HepG2 (cell line): ENCODE results near the gene CEBPB. TPM values are rescaled to one million over a fixed set of nuclear protein-coding genes. Genes with fewer than 3 reads are reported as not detected.
A peak's percentile ranks its signal among the peaks of the same experiment; 100 is the strongest.

Experiments
- BORCS8-MEF2B ChIP-seq: sonication (generic); formaldehyde crosslinking; IDR thresholded peaks from 2 replicates; pipeline ENCODE4 v1.8.0; 2022; ENCODE audit warnings: mild to moderate bottlenecking, missing genetic modification reagents
- CCDC6 ChIP-seq: sonication (generic); formaldehyde crosslinking; IDR thresholded peaks from 2 replicates; pipeline ENCODE4 v1.8.1; 2022; ENCODE audit warnings: mild to moderate bottlenecking, missing genetic modification reagents, moderate library complexity
- HES4 ChIP-seq: sonication (generic); formaldehyde crosslinking; IDR thresholded peaks from 2 replicates; pipeline ENCODE4 v1.9.0; 2021; ENCODE audit warnings: mild to moderate bottlenecking, missing genetic modification reagents, borderline replicate concordance
- JUND ChIP-seq: sonication (generic); formaldehyde crosslinking; IDR thresholded peaks from 2 replicates; pipeline ENCODE4 v1.8.0; 2022; ENCODE audit warnings: mild to moderate bottlenecking, missing genetic modification reagents
- KDM1A ChIP-seq: IDR thresholded peaks from 2 replicates; pipeline ENCODE4 v1.6.1; 2016; ENCODE audit warnings: missing compliant biosample characterization
- MZF1 ChIP-seq: sonication (generic); formaldehyde crosslinking; IDR thresholded peaks from 2 replicates; pipeline ENCODE4 v1.8.1; 2023; ENCODE audit warnings: mild to moderate bottlenecking, missing genetic modification reagents, borderline replicate concordance
- NCOR1 ChIP-seq: fragments of 200-600 bp; sonication (generic); IDR thresholded peaks from 2 replicates; pipeline ENCODE4 v1.7.0; 2017; ENCODE audit warnings: antibody characterized with exemption, low read length, borderline replicate concordance
- NFYB ChIP-seq: sonication (generic); formaldehyde crosslinking; IDR thresholded peaks from 2 replicates; pipeline ENCODE4 v1.4.0; 2020; ENCODE audit warnings: missing genetic modification reagents
- PHF5A ChIP-seq: IDR thresholded peaks from one replicate; pipeline ENCODE4 v1.6.1; 2018; ENCODE audit warnings: low read depth, missing genetic modification reagents; ENCODE audit not compliant: unreplicated experiment
- PLRG1 ChIP-seq: fragments of 450-650 bp; conservative IDR thresholded peaks from 2 replicates; pipeline ENCODE4 v1.6.1; 2016
- RXRA ChIP-seq: sonication (generic); formaldehyde crosslinking; IDR thresholded peaks from 2 replicates; pipeline ENCODE4 v1.5.1; 2020; ENCODE audit warnings: missing genetic modification reagents
- SRSF1 ChIP-seq: fragments of 200-400 bp; formaldehyde crosslinking; optimal IDR thresholded peaks from 2 replicates; pipeline ENCODE3; 2017; ENCODE audit warnings: mild to moderate bottlenecking, low read depth, low read length, moderate library complexity
- U2AF1 ChIP-seq: fragments of 200-400 bp; formaldehyde crosslinking; optimal IDR thresholded peaks from 2 replicates; pipeline ENCODE3; 2017; ENCODE audit warnings: mild to moderate bottlenecking, low read depth, low read length
- ZFP37 ChIP-seq: sonication (generic); formaldehyde crosslinking; IDR thresholded peaks from 2 replicates; pipeline ENCODE4 v1.4.0; 2020; ENCODE audit warnings: missing genetic modification reagents, borderline replicate concordance
- ZFX ChIP-seq: sonication (generic); formaldehyde crosslinking; IDR thresholded peaks from 2 replicates; pipeline ENCODE4 v1.4.0; 2020; ENCODE audit warnings: mild to moderate bottlenecking, low read depth, missing genetic modification reagents, moderate library complexity
- ZNF24 ChIP-seq: fragments of 450-650 bp; IDR thresholded peaks from 2 replicates; pipeline ENCODE4 v1.6.1; 2017; ENCODE audit warnings: antibody characterized with exemption, mild to moderate bottlenecking
- ZNF589 ChIP-seq: sonication (generic); formaldehyde crosslinking; conservative IDR thresholded peaks from 2 replicates; pipeline ENCODE4 v1.8.0; 2022; ENCODE audit warnings: mild to moderate bottlenecking, moderate library complexity, missing genetic modification reagents
- ZNF615 ChIP-seq: sonication (generic); formaldehyde crosslinking; IDR thresholded peaks from 2 replicates; pipeline ENCODE4 v1.5.0; 2020; ENCODE audit warnings: mild to moderate bottlenecking, missing genetic modification reagents, borderline replicate concordance
- ZNF780A ChIP-seq: sonication (generic); formaldehyde crosslinking; IDR thresholded peaks from 2 replicates; pipeline ENCODE4 v1.8.0; 2022; ENCODE audit warnings: mild to moderate bottlenecking, missing genetic modification reagents, moderate library complexity
- polyA plus RNA-seq, 8 experiments: library from polyadenylated mRNA; depleted of rRNA in 3 of 8; stranded (reverse) in 7 of 8; unstranded in 1 of 8; fragments of >200 nt; fragmentation: Illumina TruSeq in 4 of 8; extraction: Trizol in 4 of 8; gene quantifications; 2 replicates each; pipeline versions ENCODE4 v1.2.1 to v1.2.3, GENCODE V29; 2011 to 2016; ENCODE audit warnings: low read depth in 4 of 8, missing spikeins in 1 of 8, mixed read lengths in 1 of 8; ENCODE audit not compliant: insufficient read depth in 1 of 8
- total RNA-seq, 5 experiments: library from RNA; depleted of rRNA; stranded (reverse); fragments of >200 nt; fragmentation: Illumina TruSeq; extraction: Trizol; gene quantifications; 2 replicates each; pipeline ENCODE4 v1.2.3, GENCODE V29; 2016; ENCODE audit warnings: low read depth in 1 of 5
- TF ChIP-seq, protein P1 (sequence below): sonication (generic); formaldehyde crosslinking; IDR thresholded peaks from 2 replicates; pipeline ENCODE4 v1.4.0; 2020; ENCODE audit warnings: missing genetic modification reagents
- TF ChIP-seq, protein P2 (sequence below): sonication (generic); formaldehyde crosslinking; IDR thresholded peaks from 2 replicates; pipeline ENCODE4 v1.5.1; 2020; ENCODE audit warnings: mild to moderate bottlenecking, missing genetic modification reagents, moderate library complexity
- TF ChIP-seq, protein P3 (sequence below): sonication (generic); formaldehyde crosslinking; IDR thresholded peaks from 2 replicates; pipeline ENCODE4 v1.4.0; 2020; ENCODE audit warnings: missing genetic modification reagents, mild to moderate bottlenecking, borderline replicate concordance

CEBPB gene
- total and polyA plus RNA-seq, 2 of the 13 experiments (the other 11 are each of a cell fraction or from before 2014, with no cell fraction given): 18.5 to 28.2 TPM

DNA sequence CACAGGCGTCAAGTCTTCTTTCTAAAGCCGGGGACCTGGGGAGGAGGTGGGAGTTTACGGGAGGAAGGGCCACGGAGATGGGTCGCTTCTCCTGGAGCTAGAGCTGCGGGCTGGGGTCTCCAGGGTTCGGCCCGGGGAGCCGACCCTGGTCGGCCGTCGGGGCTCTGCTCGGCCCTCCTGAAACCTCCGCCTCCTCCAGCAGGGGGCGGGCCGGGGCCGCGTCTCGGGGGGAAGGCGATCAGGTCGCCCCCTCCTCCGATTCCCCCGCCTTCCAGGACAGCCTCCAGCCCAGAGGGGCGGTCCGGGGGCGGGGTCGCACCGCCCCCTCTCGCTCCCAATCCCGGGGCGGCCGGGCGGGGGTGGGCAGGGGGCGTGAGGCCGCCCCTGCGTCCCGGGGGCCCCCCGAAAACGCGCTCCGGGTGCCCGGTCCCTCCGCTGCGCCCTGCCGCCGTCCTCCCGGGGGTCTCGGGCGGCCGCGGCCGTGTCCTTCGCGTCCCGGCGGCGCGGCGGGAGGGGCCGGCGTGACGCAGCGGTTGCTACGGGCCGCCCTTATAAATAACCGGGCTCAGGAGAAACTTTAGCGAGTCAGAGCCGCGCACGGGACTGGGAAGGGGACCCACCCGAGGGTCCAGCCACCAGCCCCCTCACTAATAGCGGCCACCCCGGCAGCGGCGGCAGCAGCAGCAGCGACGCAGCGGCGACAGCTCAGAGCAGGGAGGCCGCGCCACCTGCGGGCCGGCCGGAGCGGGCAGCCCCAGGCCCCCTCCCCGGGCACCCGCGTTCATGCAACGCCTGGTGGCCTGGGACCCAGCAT lies at the start of gene CEBPB (continued):
- peak; percentile 89 for TF ChIP-seq ZNF589 (CRISPR knock-in tag)
- no peak; the same call in 1 of the 2 replicates for TF ChIP-seq ZNF780A (CRISPR knock-in tag)
- TF ChIP-seq HES4: peak; percentile 66; the same call in 1 of the 2 replicates
- TF ChIP-seq SRSF1: peak; percentile 99
- TF ChIP-seq NFYB (CRISPR knock-in tag): no peak
- TF ChIP-seq, protein P1, sequence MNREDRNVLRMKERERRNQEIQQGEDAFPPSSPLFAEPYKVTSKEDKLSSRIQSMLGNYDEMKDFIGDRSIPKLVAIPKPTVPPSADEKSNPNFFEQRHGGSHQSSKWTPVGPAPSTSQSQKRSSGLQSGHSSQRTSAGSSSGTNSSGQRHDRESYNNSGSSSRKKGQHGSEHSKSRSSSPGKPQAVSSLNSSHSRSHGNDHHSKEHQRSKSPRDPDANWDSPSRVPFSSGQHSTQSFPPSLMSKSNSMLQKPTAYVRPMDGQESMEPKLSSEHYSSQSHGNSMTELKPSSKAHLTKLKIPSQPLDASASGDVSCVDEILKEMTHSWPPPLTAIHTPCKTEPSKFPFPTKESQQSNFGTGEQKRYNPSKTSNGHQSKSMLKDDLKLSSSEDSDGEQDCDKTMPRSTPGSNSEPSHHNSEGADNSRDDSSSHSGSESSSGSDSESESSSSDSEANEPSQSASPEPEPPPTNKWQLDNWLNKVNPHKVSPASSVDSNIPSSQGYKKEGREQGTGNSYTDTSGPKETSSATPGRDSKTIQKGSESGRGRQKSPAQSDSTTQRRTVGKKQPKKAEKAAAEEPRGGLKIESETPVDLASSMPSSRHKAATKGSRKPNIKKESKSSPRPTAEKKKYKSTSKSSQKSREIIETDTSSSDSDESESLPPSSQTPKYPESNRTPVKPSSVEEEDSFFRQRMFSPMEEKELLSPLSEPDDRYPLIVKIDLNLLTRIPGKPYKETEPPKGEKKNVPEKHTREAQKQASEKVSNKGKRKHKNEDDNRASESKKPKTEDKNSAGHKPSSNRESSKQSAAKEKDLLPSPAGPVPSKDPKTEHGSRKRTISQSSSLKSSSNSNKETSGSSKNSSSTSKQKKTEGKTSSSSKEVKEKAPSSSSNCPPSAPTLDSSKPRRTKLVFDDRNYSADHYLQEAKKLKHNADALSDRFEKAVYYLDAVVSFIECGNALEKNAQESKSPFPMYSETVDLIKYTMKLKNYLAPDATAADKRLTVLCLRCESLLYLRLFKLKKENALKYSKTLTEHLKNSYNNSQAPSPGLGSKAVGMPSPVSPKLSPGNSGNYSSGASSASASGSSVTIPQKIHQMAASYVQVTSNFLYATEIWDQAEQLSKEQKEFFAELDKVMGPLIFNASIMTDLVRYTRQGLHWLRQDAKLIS (CRISPR knock-in tag): peak; percentile 89; the same call in 1 of the 2 replicates
- TF ChIP-seq RXRA (CRISPR knock-in tag): peak; percentile 7; the same call in 1 of the 2 replicates
- peak; percentile 75 for TF ChIP-seq PHF5A
- no peak; the same call in 1 of the 2 replicates for TF ChIP-seq ZFP37 (CRISPR knock-in tag)
- peak; percentile 29; the same call in 1 of the 2 replicates for TF ChIP-seq ZNF24
- TF ChIP-seq ZFX (CRISPR knock-in tag): peak; percentile 86
- no peak for TF ChIP-seq ZNF615 (CRISPR knock-in tag)
- TF ChIP-seq, protein P2, sequence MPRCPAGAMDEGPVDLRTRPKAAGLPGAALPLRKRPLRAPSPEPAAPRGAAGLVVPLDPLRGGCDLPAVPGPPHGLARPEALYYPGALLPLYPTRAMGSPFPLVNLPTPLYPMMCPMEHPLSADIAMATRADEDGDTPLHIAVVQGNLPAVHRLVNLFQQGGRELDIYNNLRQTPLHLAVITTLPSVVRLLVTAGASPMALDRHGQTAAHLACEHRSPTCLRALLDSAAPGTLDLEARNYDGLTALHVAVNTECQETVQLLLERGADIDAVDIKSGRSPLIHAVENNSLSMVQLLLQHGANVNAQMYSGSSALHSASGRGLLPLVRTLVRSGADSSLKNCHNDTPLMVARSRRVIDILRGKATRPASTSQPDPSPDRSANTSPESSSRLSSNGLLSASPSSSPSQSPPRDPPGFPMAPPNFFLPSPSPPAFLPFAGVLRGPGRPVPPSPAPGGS (CRISPR knock-in tag): 0 out of 2 replicates have a peak, but pooled peaks have one; percentile 47
- TF ChIP-seq, protein P3, sequence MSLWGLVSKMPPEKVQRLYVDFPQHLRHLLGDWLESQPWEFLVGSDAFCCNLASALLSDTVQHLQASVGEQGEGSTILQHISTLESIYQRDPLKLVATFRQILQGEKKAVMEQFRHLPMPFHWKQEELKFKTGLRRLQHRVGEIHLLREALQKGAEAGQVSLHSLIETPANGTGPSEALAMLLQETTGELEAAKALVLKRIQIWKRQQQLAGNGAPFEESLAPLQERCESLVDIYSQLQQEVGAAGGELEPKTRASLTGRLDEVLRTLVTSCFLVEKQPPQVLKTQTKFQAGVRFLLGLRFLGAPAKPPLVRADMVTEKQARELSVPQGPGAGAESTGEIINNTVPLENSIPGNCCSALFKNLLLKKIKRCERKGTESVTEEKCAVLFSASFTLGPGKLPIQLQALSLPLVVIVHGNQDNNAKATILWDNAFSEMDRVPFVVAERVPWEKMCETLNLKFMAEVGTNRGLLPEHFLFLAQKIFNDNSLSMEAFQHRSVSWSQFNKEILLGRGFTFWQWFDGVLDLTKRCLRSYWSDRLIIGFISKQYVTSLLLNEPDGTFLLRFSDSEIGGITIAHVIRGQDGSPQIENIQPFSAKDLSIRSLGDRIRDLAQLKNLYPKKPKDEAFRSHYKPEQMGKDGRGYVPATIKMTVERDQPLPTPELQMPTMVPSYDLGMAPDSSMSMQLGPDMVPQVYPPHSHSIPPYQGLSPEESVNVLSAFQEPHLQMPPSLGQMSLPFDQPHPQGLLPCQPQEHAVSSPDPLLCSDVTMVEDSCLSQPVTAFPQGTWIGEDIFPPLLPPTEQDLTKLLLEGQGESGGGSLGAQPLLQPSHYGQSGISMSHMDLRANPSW (CRISPR knock-in tag): peak; percentile 80; the same call in 1 of the 2 replicates
- TF ChIP-seq CCDC6: peak; percentile 98
- 0 out of 2 replicates have a peak, but pooled peaks have one; percentile 13 for TF ChIP-seq JUND
- TF ChIP-seq BORCS8-MEF2B: peak; percentile 81; the same call in 1 of the 2 replicates
- TF ChIP-seq PLRG1: no peak
- TF ChIP-seq NCOR1: no peak
- TF ChIP-seq U2AF1: peak; percentile 88
- no peak for TF ChIP-seq MZF1
- TF ChIP-seq KDM1A (CRISPR knock-in tag): no peak
